GM18511 (cell line): ENCODE measurements around the gene CFAP70.
"Not testable (repeated sequence)": the region's sequence is repeated elsewhere in the genome, so short reads cannot be mapped to it uniquely, and the experiment has no call there.

Source experiments
- ATAC-seq: cut with Tn5 transposase; IDR thresholded peaks from one replicate; pipeline ENCODE4 v1.9.1; 2021; ENCODE audit warnings: mild to moderate bottlenecking, moderate library complexity; ENCODE audit not compliant: unreplicated experiment

Gene CFAP70

GRCh38 chr10:73358331-73359279, at the start of gene CFAP70:
Gene CFAP70, minus strand, starts transcription at chr10:73358864. Its CDS starts 4,068 bp downstream, at chr10:73354796.
- ATAC-seq, result peak; percentile 95

GRCh38 chr10:73408061-73408460, 49.4 kb upstream of the CFAP70 start:
- no peak for ATAC-seq

- no peak for ATAC-seq
Observed at GRCh38 chr10:73407495-73407894, 48.8 kb upstream of the CFAP70 start.

GRCh38 chr10:73406846-73407245, 48.2 kb upstream of the CFAP70 start:
- ATAC-seq, result no peak

GRCh38 chr10:73405556-73405955, 46.9 kb upstream of the CFAP70 start:
- no peak for ATAC-seq

- ATAC-seq, result no peak
Observed at GRCh38 chr10:73404690-73405089, 46.0 kb upstream of the CFAP70 start.

GRCh38 chr10:73401636-73402035, 43.0 kb upstream of the CFAP70 start:
- no peak for ATAC-seq

- no peak for ATAC-seq
Observed at GRCh38 chr10:73399063-73399462, 40.4 kb upstream of the CFAP70 start.

GRCh38 chr10:73398024-73398423, 39.4 kb upstream of the CFAP70 start:
- no peak for ATAC-seq

GRCh38 chr10:73394325-73394724, 35.7 kb upstream of the CFAP70 start:
- not testable (repeated sequence) for ATAC-seq

- ATAC-seq, result no peak
Observed at GRCh38 chr10:73388228-73388627, 29.6 kb upstream of the CFAP70 start.

- no peak for ATAC-seq
Observed at GRCh38 chr10:73386583-73386982, 27.9 kb upstream of the CFAP70 start.

- no peak for ATAC-seq
Observed at GRCh38 chr10:73379064-73379748, 20.5 kb upstream of the CFAP70 start.

- no peak for ATAC-seq
Observed at GRCh38 chr10:73376679-73377078, 18.0 kb upstream of the CFAP70 start.

GRCh38 chr10:73368238-73368637, 9.6 kb upstream of the CFAP70 start:
- ATAC-seq, result no peak

GRCh38 chr10:73366381-73367298, 8.0 kb upstream of the CFAP70 start:
- ATAC-seq, result no peak

- no peak for ATAC-seq
Observed at GRCh38 chr10:73364964-73365363, 6.3 kb upstream of the CFAP70 start.

- ATAC-seq, result no peak
Observed at GRCh38 chr10:73359492-73359891, 828 bp upstream of the CFAP70 start.

- ATAC-seq, result no peak
Observed at GRCh38 chr10:73357821-73358220, 843 bp downstream of the CFAP70 start.

GRCh38 chr10:73357166-73357565, 1.5 kb downstream of the CFAP70 start:
- ATAC-seq, result no peak

GRCh38 chr10:73344269-73344668, 14.4 kb downstream of the CFAP70 start:
- no peak for ATAC-seq
